ENCODE results near the gene KDM4C. TPM values are rescaled to one million over a fixed set of nuclear protein-coding genes. Genes with fewer than 3 reads are reported as not detected.

KDM4C gene
- total and polyA plus RNA-seq, 2 experiments from 2014 or later, result 14.3 to 20.6 TPM

- peaks cover 3% of the 10 kb centered on the region; the same call in 1 of the 2 replicates for H3K36me3 ChIP-seq (ENCODE audit: low read depth)
- no peaks in the 10 kb centered on the region for H4K20me1 ChIP-seq (ENCODE audit: insufficient read depth)
- H3K4me2 ChIP-seq (ENCODE audit: unreplicated experiment), result no peak overlapping the region
- no peak overlapping the region for H3K27ac ChIP-seq
- WGBS, 2 experiments (ENCODE audit: low coverage in 1 of 2, low lambda C conversion rate in 2 of 2, missing lambda C conversion rate in 2 of 2), result 86 to 96% methylated on average over 2 to 3 of the region's 3 CpGs
- no peak for TF ChIP-seq EZH2 (IDR thresholded peaks at IDR 0.05; ENCODE audit: insufficient read depth, poor library complexity, severe bottlenecking)
- no peaks in the 10 kb centered on the region for H3K27me3 ChIP-seq (replicated peaks; ENCODE audit: insufficient read depth)
- no peaks in the 10 kb centered on the region for H3K9me3 ChIP-seq (ENCODE audit: low read depth)
- no peaks in the 10 kb centered on the region for H3K9me2 ChIP-seq (ENCODE audit: insufficient read depth)
- H3K4me3 ChIP-seq, result no peak overlapping the region
- H3F3A ChIP-seq (ENCODE audit: insufficient read depth), result no peaks in the 10 kb centered on the region
- H3K79me2 ChIP-seq (ENCODE audit: insufficient read depth), result no peaks in the 10 kb centered on the region
- H3K4me1 ChIP-seq (ENCODE audit: insufficient read depth), result no peaks in the 10 kb centered on the region
- no peak overlapping the region for H3K9ac ChIP-seq
- no peak for DNase-seq
- H2AFZ ChIP-seq, result no peak overlapping the region
- in situ Hi-C loops (cut with MboI), result no loop called here
Observed at GRCh38 chr9:7111413-7111812, 353.6 kb downstream of the KDM4C start.

- peaks cover 3% of the 10 kb centered on the region; the same call in 1 of the 2 replicates for H3K36me3 ChIP-seq (ENCODE audit: low read depth)
- H3K9me2 ChIP-seq (ENCODE audit: insufficient read depth), result no peaks in the 10 kb centered on the region
- H3K9ac ChIP-seq, result no peak overlapping the region
- H3K79me2 ChIP-seq (ENCODE audit: insufficient read depth), result no peaks in the 10 kb centered on the region
- TF ChIP-seq EZH2phosphoT487 (IDR thresholded peaks at IDR 0.05; ENCODE audit: insufficient read depth, low read depth) (no peak), EZH2 (IDR thresholded peaks at IDR 0.05; ENCODE audit: insufficient read depth, poor library complexity, severe bottlenecking) (no peak)
- no peaks in the 10 kb centered on the region for H3K4me1 ChIP-seq (ENCODE audit: insufficient read depth)
- H3K27ac ChIP-seq, result no peak overlapping the region
- no peaks in the 10 kb centered on the region for H3K9me3 ChIP-seq (ENCODE audit: low read depth)
- no peak overlapping the region for H2AFZ ChIP-seq
- H3F3A ChIP-seq (ENCODE audit: insufficient read depth), result no peaks in the 10 kb centered on the region
- in situ Hi-C loops (cut with MboI), result no loop called here
- H3K4me2 ChIP-seq (ENCODE audit: unreplicated experiment), result no peak overlapping the region
- DNase-seq, result no peak
- no peak overlapping the region for H3K4me3 ChIP-seq
- 80 to 89% methylated on average over 1 of the region's 1 CpG for WGBS, 2 experiments (ENCODE audit: low coverage in 1 of 2, low lambda C conversion rate in 2 of 2, missing lambda C conversion rate in 2 of 2)
- no peaks in the 10 kb centered on the region for H3K27me3 ChIP-seq (replicated peaks; ENCODE audit: insufficient read depth)
- H4K20me1 ChIP-seq (ENCODE audit: insufficient read depth), result no peaks in the 10 kb centered on the region
Observed at GRCh38 chr9:7115606-7116005, 357.8 kb downstream of the KDM4C start.

- Histone ChIP-seq H3K27ac (peak overlapping the region; percentile 54), H3K79me2 (ENCODE audit: insufficient read depth) (no peaks in the 10 kb centered on the region), H3K9ac (no peak overlapping the region), H3K4me2 (ENCODE audit: unreplicated experiment) (no peak overlapping the region), H3K36me3 (ENCODE audit: low read depth) (no peaks in the 10 kb centered on the region; the same call in 1 of the 2 replicates), H3F3A (ENCODE audit: insufficient read depth) (no peaks in the 10 kb centered on the region), H3K9me3 (ENCODE audit: low read depth) (no peaks in the 10 kb centered on the region), H3K4me1 (ENCODE audit: insufficient read depth) (no peaks in the 10 kb centered on the region), H2AFZ (no peak overlapping the region), H3K27me3 (replicated peaks; ENCODE audit: insufficient read depth) (no peaks in the 10 kb centered on the region), H3K4me3 (no peak overlapping the region), H3K9me2 (ENCODE audit: insufficient read depth) (no peaks in the 10 kb centered on the region), H4K20me1 (ENCODE audit: insufficient read depth) (no peaks in the 10 kb centered on the region)
- WGBS, 2 experiments (ENCODE audit: low coverage in 1 of 2, low lambda C conversion rate in 2 of 2, missing lambda C conversion rate in 2 of 2), result 61 to 66% methylated on average over 6 of the region's 6 CpGs
- TF ChIP-seq EZH2 (IDR thresholded peaks at IDR 0.05; ENCODE audit: insufficient read depth, poor library complexity, severe bottlenecking), result no peak
- no peak for TF ChIP-seq EZH2phosphoT487 (IDR thresholded peaks at IDR 0.05; ENCODE audit: insufficient read depth, low read depth)
- in situ Hi-C loops (cut with MboI), result no loop called here
- DNase-seq, result peak; percentile 84
Observed at GRCh38 chr9:7117676-7118561, 360.1 kb downstream of the KDM4C start.

- Histone ChIP-seq H3F3A (ENCODE audit: insufficient read depth) (no peaks in the 10 kb centered on the region), H3K27ac (peak overlapping the region; percentile 18; the same call in 1 of the 2 replicates), H3K4me3 (no peak overlapping the region), H3K79me2 (ENCODE audit: insufficient read depth) (no peaks in the 10 kb centered on the region), H3K36me3 (ENCODE audit: low read depth) (no peaks in the 10 kb centered on the region; the same call in 1 of the 2 replicates), H3K9me3 (ENCODE audit: low read depth) (no peaks in the 10 kb centered on the region), H3K27me3 (replicated peaks; ENCODE audit: insufficient read depth) (no peaks in the 10 kb centered on the region), H4K20me1 (ENCODE audit: insufficient read depth) (no peaks in the 10 kb centered on the region), H3K4me2 (ENCODE audit: unreplicated experiment) (no peak overlapping the region), H3K9ac (no peak overlapping the region), H2AFZ (no peak overlapping the region), H3K9me2 (ENCODE audit: insufficient read depth) (no peaks in the 10 kb centered on the region), H3K4me1 (ENCODE audit: insufficient read depth) (no peaks in the 10 kb centered on the region)
- in situ Hi-C loops (cut with MboI), result no loop called here
- TF ChIP-seq EZH2 (IDR thresholded peaks at IDR 0.05; ENCODE audit: insufficient read depth, poor library complexity, severe bottlenecking) (no peak), EZH2phosphoT487 (IDR thresholded peaks at IDR 0.05; ENCODE audit: insufficient read depth, low read depth) (no peak)
- 84 to 89% methylated on average over 6 of the region's 6 CpGs for WGBS, 2 experiments (ENCODE audit: low coverage in 1 of 2, low lambda C conversion rate in 2 of 2, missing lambda C conversion rate in 2 of 2)
- no peak for DNase-seq
Observed at GRCh38 chr9:7118633-7119032, 360.9 kb downstream of the KDM4C start.
